HCT116 (cell line): ENCODE data around the gene TBC1D22B. TPM values are rescaled to one million over a fixed set of nuclear protein-coding genes. Genes with fewer than 3 reads are reported as not detected.

Experiments used
- ATAC-seq: fragments of 200-7000 bp; cut with Tn5 transposase; 2 replicates; pipeline ENCODE4 v1.9.1; 2020; ENCODE audit warnings: mild to moderate bottlenecking, moderate library complexity
- BruUV-seq: library from RNA; stranded (reverse); fragments of 400-500 nt; replicated peaks from 2 replicates; lab custom pipeline; 2021; lab: Mats Ljungman, UMichigan
- CTCF ChIA-PET: fragments of 300-600 bp; sonication (Branson Sonifier 250); formaldehyde crosslinking; loops from one replicate; lab custom pipeline; 2021; ENCODE audit warnings: antibody characterized with exemption; lab: Charles Lee
- POLR2A ChIA-PET: fragments of 300-600, 350-600 bp; sonication (Branson Sonifier 250); formaldehyde crosslinking; loops from one replicate; lab custom pipeline; 2021; ENCODE audit warnings: antibody characterized with exemption; lab: Charles Lee
- RAD21 ChIA-PET, 2 experiments: fragments of 300-600 bp; sonication (Branson Sonifier 250); formaldehyde crosslinking; loops; one replicate each; lab custom pipeline; 2023; ENCODE audit warnings: low total read pairs in 2 of 2; ENCODE audit not compliant: uncharacterized antibody in 2 of 2, unreplicated experiment in 2 of 2, low non-redundant PET in 1 of 2; lab: Charles Lee
- DNase-seq: peaks from one replicate; pipeline ENCODE4 v3.0.0-alpha.2; 2010; ENCODE audit warnings: low read depth, low spot score
- H2AFZ ChIP-seq: fragments of 200-600 bp; shearing (Covaris generic), sonication (generic); 2 replicates; pipeline ENCODE4 v1.6.1; 2017; ENCODE audit warnings: low read depth, mixed run types, mixed read lengths, antibody characterized with exemption, low read length; ENCODE audit not compliant: poor library complexity, severe bottlenecking
- H3K27ac ChIP-seq: 2 replicates; pipeline ENCODE4 v1.5.1; 2012; ENCODE audit warnings: low read depth, low read length
- H3K27me3 ChIP-seq: fragments of 200-600 bp; sonication (generic); 2 replicates; pipeline ENCODE4 v1.6.1; 2016; ENCODE audit warnings: mixed run types, low read length, mixed read lengths; ENCODE audit not compliant: insufficient read depth
- H3K36me3 ChIP-seq, 2 experiments: fragments of 200-500 bp in 1 of 2; fragments of 200-600 bp in 1 of 2; sonication (Bioruptor generic) in 1 of 2; sonication (generic) in 1 of 2; 2 replicates each; pipeline versions ENCODE4 v1.5.1 to v1.6.1; 2014 to 2016; ENCODE audit warnings: low read length in 2 of 2, inconsistent platforms in 1 of 2, mixed read lengths in 1 of 2, mixed run types in 1 of 2; ENCODE audit not compliant: insufficient read depth in 2 of 2, control insufficient read depth in 1 of 2
- H3K4me1 ChIP-seq, 2 experiments: fragments of 200-600 bp in 1 of 2; sonication (generic) in 1 of 2; 2 replicates each; pipeline versions ENCODE4 v1.5.1 to v1.6.1; 2012 to 2017; ENCODE audit warnings: low read length in 2 of 2, inconsistent platforms in 1 of 2, mild to moderate bottlenecking in 1 of 2, mixed read lengths in 1 of 2, mixed run types in 1 of 2, moderate library complexity in 1 of 2; ENCODE audit not compliant: insufficient read depth in 2 of 2, control insufficient read depth in 1 of 2
- H3K4me2 ChIP-seq: fragments of 200-600 bp; sonication (generic); 2 replicates; pipeline ENCODE4 v1.6.1; 2017; ENCODE audit warnings: mixed run types, low read length, mixed read lengths
- H3K4me3 ChIP-seq, 2 experiments: fragments of 200-600 bp in 1 of 2; sonication (generic) in 1 of 2; replicated peaks in 1 of 2; 2 replicates each; pipeline ENCODE4 v1.5.1; 2011 to 2016; ENCODE audit warnings: low read length in 2 of 2, control low read depth in 1 of 2, low read depth in 1 of 2, mild to moderate bottlenecking in 1 of 2, mixed read lengths in 1 of 2, mixed run types in 1 of 2
- H3K79me2 ChIP-seq: fragments of 200-600 bp; sonication (generic); 2 replicates; pipeline ENCODE4 v1.6.1; 2017; ENCODE audit warnings: mild to moderate bottlenecking, mixed run types, low read length, moderate library complexity, mixed read lengths; ENCODE audit not compliant: insufficient read depth
- H3K9ac ChIP-seq: fragments of 200-600 bp; sonication (generic); 2 replicates; pipeline ENCODE4 v1.6.1; 2016; ENCODE audit warnings: low read length, mixed read lengths
- H3K9me2 ChIP-seq: fragments of 200-600 bp; sonication (generic), shearing (Covaris generic); 2 replicates; pipeline ENCODE4 v1.6.1; 2017; ENCODE audit warnings: mixed run types, mild to moderate bottlenecking, moderate library complexity; ENCODE audit not compliant: insufficient read depth
- H3K9me3 ChIP-seq, 2 experiments: fragments of 200-500 bp in 1 of 2; fragments of 200-600 bp in 1 of 2; sonication (Bioruptor generic) in 1 of 2; sonication (generic) in 1 of 2; 2 replicates each; pipeline ENCODE4 v1.6.1; 2014 to 2017; ENCODE audit warnings: low read length in 2 of 2, mixed read lengths in 2 of 2, inconsistent platforms in 1 of 2, low read depth in 1 of 2, mild to moderate bottlenecking in 1 of 2, mixed run types in 1 of 2, moderate library complexity in 1 of 2; ENCODE audit not compliant: control insufficient read depth in 1 of 2, insufficient read depth in 1 of 2
- H4K20me1 ChIP-seq: fragments of 200-600 bp; sonication (generic), shearing (Covaris generic); 2 replicates; pipeline ENCODE4 v1.6.1; 2017; ENCODE audit warnings: mixed run types, mild to moderate bottlenecking, moderate library complexity; ENCODE audit not compliant: insufficient read depth
- ATF3 ChIP-seq: IDR thresholded peaks from 2 replicates; pipeline ENCODE4 v1.6.1; 2012
- CEBPB ChIP-seq: IDR thresholded peaks from 2 replicates; pipeline ENCODE4 v1.6.1; 2012; ENCODE audit warnings: low read depth
- EZH2phosphoT487 ChIP-seq: fragments of 200-600 bp; IDR thresholded peaks from 2 replicates; pipeline ENCODE4 v1.6.1; 2018; ENCODE audit warnings: antibody characterized with exemption, borderline replicate concordance
- FOSL1 ChIP-seq: IDR thresholded peaks from 2 replicates; pipeline ENCODE4 v1.6.1; 2012; ENCODE audit warnings: low read depth
- POLR2A ChIP-seq: IDR thresholded peaks from 2 replicates; pipeline ENCODE4 v1.7.0; 2011; ENCODE audit warnings: borderline replicate concordance; ENCODE audit not compliant: insufficient read depth, insufficient read length; ENCODE audit errors: extremely low read depth
- POLR2AphosphoS5 ChIP-seq: IDR thresholded peaks from 2 replicates; pipeline ENCODE4 v1.6.1; 2011; ENCODE audit warnings: mild to moderate bottlenecking, low read depth, low read length, moderate library complexity
- SIN3A ChIP-seq: IDR thresholded peaks from 2 replicates; pipeline ENCODE4 v1.6.1; 2012; ENCODE audit warnings: low read depth
- SP1 ChIP-seq: IDR thresholded peaks from 2 replicates; pipeline ENCODE4 v1.6.1; 2012; ENCODE audit warnings: low read depth
- SRF ChIP-seq: IDR thresholded peaks from 2 replicates; pipeline ENCODE4 v1.6.1; 2012; ENCODE audit warnings: low read depth
- YY1 ChIP-seq: IDR thresholded peaks from 2 replicates; pipeline ENCODE4 v1.6.1; 2011; ENCODE audit warnings: low read length, low read depth, moderate library complexity, mild to moderate bottlenecking; ENCODE audit not compliant: insufficient replicate concordance; ENCODE audit errors: extremely low read depth
- ZBTB33 ChIP-seq: IDR thresholded peaks from 2 replicates; pipeline ENCODE4 v1.6.1; 2011; ENCODE audit warnings: mild to moderate bottlenecking, low read length, moderate library complexity; ENCODE audit not compliant: insufficient replicate concordance; ENCODE audit errors: extremely low read depth
- ZFX ChIP-seq: fragments of 450-650 bp; IDR thresholded peaks from 2 replicates; pipeline ENCODE4 v1.6.1; 2017
- intact Hi-C: fragments of 100-400 bp; cut with micrococcal nuclease; formaldehyde crosslinking; loops from 2 replicates; pipeline ENCODE4 v1.10.0; 2022
- total RNA-seq: library from RNA; stranded (reverse); gene quantifications from one replicate; pipeline ENCODE4 v1.2.1, GENCODE V29; 2021; ENCODE audit not compliant: unreplicated experiment

TBC1D22B gene
- total RNA-seq, 1 experiment from 2014 or later: 9.1 TPM

- POLR2A ChIA-PET: interaction anchor here (1.0 kb wide), 1 partner anchor 11 kb away, joined by 3 read pairs; no protein-coding TSS in a partner anchor
Measured at GRCh38 chr6:37237789-37238188, 19.8 kb upstream of the TBC1D22B start.

More at GRCh38 chr6:37237789-37238188, 19.8 kb upstream of the TBC1D22B start:
- H3K4me3 ChIP-seq: no peak overlapping the region
- no peak for ATAC-seq
- BruUV-seq: no TSS peak
- ChIA-PET RAD21 (no interaction called here), CTCF (no interaction called here)
- H3K9me3 ChIP-seq: no peaks in the 10 kb centered on the region
- H3K9me2 ChIP-seq: no peaks in the 10 kb centered on the region
- no peaks in the 10 kb centered on the region for H3K36me3 ChIP-seq
- no peak for DNase-seq
- no peak overlapping the region for H3K27ac ChIP-seq
- H4K20me1 ChIP-seq: no peaks in the 10 kb centered on the region
- H2AFZ ChIP-seq: no peak overlapping the region
- intact Hi-C loops: no loop called here
- no peak overlapping the region for H3K9ac ChIP-seq
- no peak overlapping the region for H3K4me2 ChIP-seq
- peaks cover 28 to 49% of the 10 kb centered on the region in 2 experiments for H3K4me1 ChIP-seq
- H3K79me2 ChIP-seq: no peaks in the 10 kb centered on the region
- TF ChIP-seq ATF3 (no peak), FOSL1 (no peak), SRF (no peak), SP1 (no peak), CEBPB (no peak), ZBTB33 (no peak), YY1 (no peak), SIN3A (no peak), EZH2phosphoT487 (no peak), ZFX (no peak), POLR2AphosphoS5 (no peak), POLR2A (no peak)
- H3K27me3 ChIP-seq: no peaks in the 10 kb centered on the region
